Mesodermal cell (in vitro differentiated cells): Measurements from ENCODE around the gene NAGA.

Experiments
- H3K27ac ChIP-seq: 2 replicates; pipeline ENCODE4 v1.7.0; 2013; ENCODE audit warnings: mild to moderate bottlenecking, low read depth, low read length, moderate library complexity; ENCODE audit not compliant: severe bottlenecking
- H3K36me3 ChIP-seq: 2 replicates; pipeline ENCODE4 v1.7.1; 2013; ENCODE audit warnings: mild to moderate bottlenecking, low read length, moderate library complexity; ENCODE audit not compliant: control insufficient read depth, insufficient read depth
- H3K4me1 ChIP-seq: one replicate; pipeline ENCODE4 v1.7.1; 2013; ENCODE audit warnings: mild to moderate bottlenecking, low read length; ENCODE audit not compliant: insufficient read depth, control insufficient read depth, poor library complexity, severe bottlenecking
- H3K4me3 ChIP-seq: 2 replicates; pipeline ENCODE4 v1.7.0; 2013; ENCODE audit warnings: low read length, control low read depth, mild to moderate bottlenecking; ENCODE audit not compliant: insufficient read depth, poor library complexity, severe bottlenecking; ENCODE audit errors: extremely low read depth
- H3K9me3 ChIP-seq: 2 replicates; pipeline ENCODE4 v1.7.1; 2013; ENCODE audit warnings: mild to moderate bottlenecking, low read length, moderate library complexity; ENCODE audit not compliant: control insufficient read depth
- WGBS, 2 experiments: methylation state at CpG; one replicate each; pipeline ENCODE4 v1.1.5; 2013; ENCODE audit warnings: missing lambda C conversion rate in 2 of 2; ENCODE audit not compliant: insufficient coverage in 2 of 2; 5-methylcytosine and 5-hydroxymethylcytosine counted together

Gene NAGA

GRCh38 chr22:42090596-42091454, 20.2 kb upstream of the NAGA start, which contains the start of gene NDUFA6:
Gene NDUFA6 (minus strand): TSS chr22:42090772. CDS start chr22:42090744, 28 bp downstream.
- Histone ChIP-seq H3K4me1 (no peaks in the 10 kb centered on the region), H3K27ac (peak within 1 kb of the TSS; percentile 87), H3K9me3 (peaks cover 13% of the 10 kb centered on the region), H3K36me3 (peaks cover 30% of the 10 kb centered on the region), H3K4me3 (peak within 1 kb of the TSS; percentile 90)
- 0% methylated on average over 58 to 67 of the region's 71 CpGs for WGBS, 2 experiments

- WGBS, 2 experiments = 98 to 99% methylated on average over 5 to 6 of the region's 6 CpGs
- Histone ChIP-seq H3K27ac (no peak overlapping the region), H3K9me3 (peaks cover 13% of the 10 kb centered on the region), H3K4me3 (no peak overlapping the region), H3K4me1 (no peaks in the 10 kb centered on the region), H3K36me3 (peaks cover 73% of the 10 kb centered on the region)
Observed at GRCh38 chr22:42086051-42086450, 15.4 kb upstream of the NAGA start.

- WGBS, 2 experiments = 96 to 97% methylated on average over 8 of the region's 8 CpGs
- Histone ChIP-seq H3K4me1 (no peaks in the 10 kb centered on the region), H3K9me3 (peaks cover 13% of the 10 kb centered on the region), H3K27ac (no peak overlapping the region), H3K36me3 (peaks cover 73% of the 10 kb centered on the region), H3K4me3 (no peak overlapping the region)
Observed at GRCh38 chr22:42084874-42085273, 14.3 kb upstream of the NAGA start.

- no peak overlapping the region for H3K4me3 ChIP-seq
- 90% methylated on average over 1 of the region's 4 CpGs; no CpG with 5 or more reads in 1 of the 2 experiments for WGBS, 2 experiments
- H3K27ac ChIP-seq = no peak overlapping the region
- no peaks in the 10 kb centered on the region for H3K9me3 ChIP-seq
- H3K36me3 ChIP-seq = peaks cover 61% of the 10 kb centered on the region
- peaks cover 3% of the 10 kb centered on the region for H3K4me1 ChIP-seq
Observed at GRCh38 chr22:42083119-42083518, 12.5 kb upstream of the NAGA start.

- Histone ChIP-seq H3K36me3 (peaks cover 37% of the 10 kb centered on the region), H3K4me1 (peaks cover 3% of the 10 kb centered on the region), H3K27ac (peak overlapping the region; percentile 95), H3K4me3 (peak overlapping the region; percentile 64), H3K9me3 (no peaks in the 10 kb centered on the region)
- WGBS, 2 experiments = 37 to 47% methylated on average over 9 to 10 of the region's 14 CpGs
Observed at GRCh38 chr22:42080287-42080686, 9.7 kb upstream of the NAGA start.

- Histone ChIP-seq H3K4me1 (peaks cover 3% of the 10 kb centered on the region), H3K9me3 (no peaks in the 10 kb centered on the region), H3K4me3 (peak within 1 kb of the TSS; percentile 64), H3K27ac (peak within 1 kb of the TSS; percentile 95), H3K36me3 (peaks cover 30% of the 10 kb centered on the region)
- 3 to 8% methylated on average over 51 to 58 of the region's 71 CpGs for WGBS, 2 experiments
Observed at GRCh38 chr22:42079319-42080251, 9.0 kb upstream of the NAGA start, which contains the start of gene SMDT1. Gene SMDT1 (plus strand): TSS chr22:42079700. CDS start chr22:42079769, 69 bp downstream.

GRCh38 chr22:42078469-42079318, 8.1 kb upstream of the NAGA start:
- Histone ChIP-seq H3K36me3 (peaks cover 21% of the 10 kb centered on the region), H3K4me1 (peaks cover 3% of the 10 kb centered on the region), H3K4me3 (peak overlapping the region; percentile 64), H3K9me3 (no peaks in the 10 kb centered on the region), H3K27ac (peak overlapping the region; percentile 95)
- 87 to 88% methylated on average over 15 to 17 of the region's 24 CpGs for WGBS, 2 experiments

GRCh38 chr22:42077486-42078125, 7.0 kb upstream of the NAGA start:
- Histone ChIP-seq H3K4me3 (no peak overlapping the region), H3K27ac (no peak overlapping the region), H3K4me1 (peaks cover 3% of the 10 kb centered on the region), H3K9me3 (no peaks in the 10 kb centered on the region), H3K36me3 (peaks cover 11% of the 10 kb centered on the region)
- 93 to 94% methylated on average over 21 of the region's 21 CpGs for whole genome bisulfite sequencing, 2 experiments

GRCh38 chr22:42076764-42077485, 6.3 kb upstream of the NAGA start:
- Histone ChIP-seq H3K4me1 (peaks cover 3% of the 10 kb centered on the region), H3K36me3 (peaks cover 4% of the 10 kb centered on the region), H3K9me3 (no peaks in the 10 kb centered on the region), H3K4me3 (no peak overlapping the region), H3K27ac (no peak overlapping the region)
- WGBS, 2 experiments = 94 to 96% methylated on average over 19 to 20 of the region's 20 CpGs
